GM23248 (cell line): Measurements from ENCODE around the gene DCHS2.

ENCODE experiments used
- EZH2 ChIP-seq: fragments of 200-600 bp; sonication (generic); IDR thresholded peaks from 2 replicates; pipeline ENCODE4 v1.6.1; 2018; ENCODE audit warnings: antibody characterized with exemption, mild to moderate bottlenecking; ENCODE audit not compliant: insufficient read depth, poor library complexity, severe bottlenecking
- EZH2phosphoT487 ChIP-seq: fragments of 200-600 bp; sonication (generic); IDR thresholded peaks from 2 replicates; pipeline ENCODE4 v1.6.1; 2018; ENCODE audit warnings: antibody characterized with exemption, moderate library complexity, mild to moderate bottlenecking, low read depth; ENCODE audit not compliant: insufficient read depth

DNA sequence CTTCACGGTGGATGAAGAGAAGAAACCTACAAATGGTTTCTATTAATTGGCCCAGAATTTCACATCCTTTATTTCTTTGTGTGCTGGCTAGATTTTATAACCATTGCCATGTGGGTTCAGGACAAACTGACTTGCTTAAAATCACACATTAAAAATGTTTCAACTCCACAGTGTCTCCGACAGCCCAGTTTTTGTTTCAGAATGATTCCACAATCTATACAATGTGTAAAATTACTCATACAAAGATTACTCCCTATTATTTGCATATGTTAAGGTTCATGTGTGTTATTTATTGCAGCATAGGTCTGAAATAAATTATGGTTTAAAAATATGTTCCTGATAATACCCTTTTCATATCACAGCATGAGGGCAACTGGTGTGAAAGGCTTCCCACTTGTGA is 20.6 kb downstream of the DCHS2 start:
- no peak for TF ChIP-seq EZH2
- no peak for TF ChIP-seq EZH2phosphoT487
